GM23248 (cell line): ENCODE data around the gene ZNF554. TPM values are rescaled to one million over a fixed set of nuclear protein-coding genes. Genes with fewer than 3 reads are reported as not detected.
A peak's percentile ranks its signal among the peaks of the same experiment; 100 is the strongest.
"Not testable (repeated sequence)": the region's sequence is repeated elsewhere in the genome, so short reads cannot be mapped to it uniquely, and the experiment has no call there.

Experiments used
- DNase-seq: peaks from one replicate; pipeline ENCODE4 v3.0.0-alpha.2; 2015
- H2AFZ ChIP-seq: fragments of 200-600 bp; sonication (generic); 2 replicates; pipeline ENCODE4 v1.6.1; 2016; ENCODE audit warnings: antibody characterized with exemption
- H3F3A ChIP-seq: fragments of 200-600 bp; sonication (generic); 2 replicates; pipeline ENCODE4 v1.6.1; 2016; ENCODE audit warnings: mild to moderate bottlenecking, antibody characterized with exemption, mixed run types; ENCODE audit not compliant: insufficient read depth
- H3K27ac ChIP-seq: fragments of 200-600 bp; sonication (generic); 2 replicates; pipeline ENCODE4 v1.5.1; 2016; ENCODE audit warnings: mild to moderate bottlenecking
- H3K27me3 ChIP-seq: fragments of 200-600 bp; sonication (generic); replicated peaks from 2 replicates; pipeline ENCODE4 v1.6.1; 2016; ENCODE audit warnings: mild to moderate bottlenecking; ENCODE audit not compliant: insufficient read depth
- H3K36me3 ChIP-seq: fragments of 200-600 bp; sonication (generic); 2 replicates; pipeline ENCODE4 v1.6.1; 2016; ENCODE audit warnings: low read depth, mild to moderate bottlenecking
- H3K4me1 ChIP-seq: fragments of 200-600 bp; sonication (generic); 2 replicates; pipeline ENCODE4 v1.6.1; 2016; ENCODE audit warnings: mild to moderate bottlenecking; ENCODE audit not compliant: insufficient read depth
- H3K4me2 ChIP-seq: fragments of 200-600 bp; sonication (generic); one replicate; pipeline ENCODE4 v1.6.1; 2016; ENCODE audit warnings: mild to moderate bottlenecking; ENCODE audit not compliant: unreplicated experiment
- H3K4me3 ChIP-seq: fragments of 200-600 bp; sonication (generic); 2 replicates; pipeline ENCODE4 v1.5.1; 2016; ENCODE audit warnings: mild to moderate bottlenecking
- H3K79me2 ChIP-seq: fragments of 200-600 bp; sonication (generic); 2 replicates; pipeline ENCODE4 v1.6.1; 2016; ENCODE audit warnings: mild to moderate bottlenecking; ENCODE audit not compliant: insufficient read depth
- H3K9ac ChIP-seq: fragments of 200-600 bp; sonication (generic); 2 replicates; pipeline ENCODE4 v1.6.1; 2016; ENCODE audit warnings: mild to moderate bottlenecking
- H3K9me2 ChIP-seq: fragments of 200-600 bp; sonication (generic); 2 replicates; pipeline ENCODE4 v1.6.1; 2016; ENCODE audit warnings: mixed run types, mild to moderate bottlenecking, moderate library complexity; ENCODE audit not compliant: insufficient read depth
- H3K9me3 ChIP-seq: fragments of 200-600 bp; sonication (generic); one replicate; pipeline ENCODE4 v1.6.1; 2017; ENCODE audit warnings: low read depth
- H4K20me1 ChIP-seq: fragments of 200-600 bp; sonication (generic); 2 replicates; pipeline ENCODE4 v1.6.0; 2016; ENCODE audit not compliant: insufficient read depth
- EZH2 ChIP-seq: fragments of 200-600 bp; sonication (generic); IDR thresholded peaks from 2 replicates; pipeline ENCODE4 v1.6.1; 2018; ENCODE audit warnings: antibody characterized with exemption, mild to moderate bottlenecking; ENCODE audit not compliant: insufficient read depth, poor library complexity, severe bottlenecking
- EZH2phosphoT487 ChIP-seq: fragments of 200-600 bp; sonication (generic); IDR thresholded peaks from 2 replicates; pipeline ENCODE4 v1.6.1; 2018; ENCODE audit warnings: antibody characterized with exemption, moderate library complexity, mild to moderate bottlenecking, low read depth; ENCODE audit not compliant: insufficient read depth
- WGBS, 2 experiments: methylation state at CpG; one replicate each; pipeline ENCODE4 v1.1.6; 2015 to 2017; ENCODE audit warnings: low lambda C conversion rate in 2 of 2, low coverage in 1 of 2; ENCODE audit errors: missing lambda C conversion rate in 2 of 2; 5-methylcytosine and 5-hydroxymethylcytosine counted together
- in situ Hi-C: fragments of 300-500 bp; cut with MboI; formaldehyde crosslinking; loops from 2 replicates; pipeline ENCODE4 v1.15.0; 2020
- polyA plus RNA-seq: library from polyadenylated mRNA; unstranded; fragments of >200 nt; fragmentation: Nextera tagmentation; extraction: Ambion mirVana; gene quantifications from 2 replicates; pipeline ENCODE4 v1.2.1, GENCODE V29; 2016
- total RNA-seq: library from RNA; depleted of rRNA; stranded (reverse); fragments of >200 nt; shearing (Covaris generic); gene quantifications from 2 replicates; pipeline ENCODE4 v1.2.3, GENCODE V29; 2014

Gene ZNF554
- total and polyA plus RNA-seq, 2 experiments from 2014 or later = 1.4 to 2.9 TPM

DNA sequence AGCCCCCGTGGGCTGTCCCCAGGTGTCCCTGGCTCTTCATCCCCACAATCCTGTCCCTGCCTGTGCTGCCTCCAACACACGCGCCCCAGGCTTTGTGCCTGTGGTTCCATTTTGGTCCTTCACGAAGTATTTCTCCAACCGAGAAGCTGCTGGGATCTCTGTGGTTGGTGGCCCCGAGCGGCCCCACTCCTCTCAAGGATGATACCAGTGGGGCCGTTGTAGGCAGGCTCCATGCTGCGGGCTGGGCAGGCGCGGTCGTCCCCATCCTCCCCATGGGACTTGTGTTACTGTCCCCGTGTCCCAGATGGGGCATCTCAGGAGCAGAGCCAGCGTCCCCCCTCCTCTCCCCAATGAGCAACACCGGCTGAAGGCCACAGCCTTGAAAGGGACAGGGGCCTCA is 3.7 kb upstream of the ZNF554 start:
- Histone ChIP-seq H3K27me3 (no peaks in the 10 kb centered on the region), H4K20me1 (no peaks in the 10 kb centered on the region), H3K4me3 (no peak overlapping the region), H2AFZ (no peak overlapping the region), H3K9ac (no peak overlapping the region), H3K9me2 (no peaks in the 10 kb centered on the region), H3K36me3 (no peaks in the 10 kb centered on the region), H3K79me2 (no peaks in the 10 kb centered on the region), H3K27ac (no peak overlapping the region), H3K9me3 (no peaks in the 10 kb centered on the region), H3K4me1 (no peaks in the 10 kb centered on the region), H3K4me2 (no peak overlapping the region), H3F3A (no peaks in the 10 kb centered on the region)
- TF ChIP-seq EZH2 = no peak
- TF ChIP-seq EZH2phosphoT487 = no peak
- WGBS, 2 experiments = 80% methylated on average over 15 of the region's 15 CpGs
- DNase-seq = no peak
- in situ Hi-C loops = no loop called here

DNA sequence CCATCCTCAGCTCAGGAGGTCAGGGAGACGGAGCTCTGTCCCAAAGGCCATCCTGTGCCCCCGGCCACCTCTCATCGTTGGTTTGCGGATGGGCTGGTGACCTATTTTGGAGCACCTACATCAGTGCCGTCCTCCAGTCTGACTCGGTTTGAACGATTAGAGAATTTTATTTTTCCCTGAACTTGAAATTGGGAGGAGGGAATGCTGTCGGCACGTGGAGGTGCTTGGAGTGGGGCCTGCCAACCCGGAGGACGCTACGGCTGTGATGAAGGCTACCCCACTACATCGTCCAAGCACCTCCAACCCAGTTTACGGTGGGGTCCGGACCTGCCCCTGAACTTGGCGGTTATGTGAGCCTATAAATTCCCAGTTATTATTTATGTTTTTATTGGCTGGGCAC is 3.0 kb upstream of the ZNF554 start:
- no peaks in the 10 kb centered on the region for H3K4me1 ChIP-seq
- no peak overlapping the region for H3K4me3 ChIP-seq
- TF ChIP-seq EZH2phosphoT487 = no peak
- H3K9me2 ChIP-seq = no peaks in the 10 kb centered on the region
- no peaks in the 10 kb centered on the region for H3K9me3 ChIP-seq
- WGBS, 2 experiments = 79 to 80% methylated on average over 16 of the region's 16 CpGs
- H2AFZ ChIP-seq = no peak overlapping the region
- DNase-seq = no peak
- H3K36me3 ChIP-seq = no peaks in the 10 kb centered on the region
- in situ Hi-C loops = no loop called here
- no peaks in the 10 kb centered on the region for H3K79me2 ChIP-seq
- H3K4me2 ChIP-seq = no peak overlapping the region
- H3K27ac ChIP-seq = no peak overlapping the region
- no peaks in the 10 kb centered on the region for H3F3A ChIP-seq
- H3K27me3 ChIP-seq = no peaks in the 10 kb centered on the region
- H3K9ac ChIP-seq = no peak overlapping the region
- no peaks in the 10 kb centered on the region for H4K20me1 ChIP-seq

DNA sequence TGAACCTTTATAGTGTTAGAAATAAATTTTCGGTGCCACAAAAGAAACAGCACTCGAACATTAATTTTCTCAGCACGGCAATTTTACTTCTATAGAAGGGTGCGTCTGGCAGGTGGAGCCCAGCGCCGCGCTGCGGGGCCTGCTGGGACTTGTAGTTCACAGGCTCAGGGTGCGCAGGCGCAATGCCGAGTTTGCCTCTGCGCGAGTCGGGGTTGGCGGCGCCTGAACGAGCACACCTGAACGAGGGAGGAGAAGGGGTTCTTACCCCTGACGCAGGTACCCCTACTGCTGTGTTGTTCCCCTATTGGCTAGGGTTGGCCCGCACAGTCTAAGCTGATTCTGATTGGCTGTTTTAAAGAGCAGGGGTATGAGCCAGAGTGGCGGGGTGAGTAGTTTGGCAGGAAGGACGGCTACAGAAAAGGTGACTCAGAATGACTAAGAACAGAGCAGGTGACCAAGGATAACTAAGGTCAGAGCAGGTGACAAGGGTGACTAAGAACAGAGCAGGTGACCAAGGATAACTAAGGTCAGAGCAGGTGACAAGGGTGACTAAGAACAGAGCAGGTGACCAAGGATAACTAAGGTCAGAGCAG is 2.3 kb upstream of the ZNF554 start:
- H3K4me2 ChIP-seq, H3F3A ChIP-seq, H3K27ac ChIP-seq, H3K27me3 ChIP-seq, H3K9me3 ChIP-seq, H3K9me2 ChIP-seq, H3K4me1 ChIP-seq, H4K20me1 ChIP-seq, H3K36me3 ChIP-seq, H3K4me3 ChIP-seq, H3K79me2 ChIP-seq, in situ Hi-C loops, H2AFZ ChIP-seq, H3K9ac ChIP-seq: not testable (repeated sequence)
- 59 to 62% methylated on average over 22 of the region's 22 CpGs for WGBS, 2 experiments
- peak; percentile 42 for DNase-seq

DNA sequence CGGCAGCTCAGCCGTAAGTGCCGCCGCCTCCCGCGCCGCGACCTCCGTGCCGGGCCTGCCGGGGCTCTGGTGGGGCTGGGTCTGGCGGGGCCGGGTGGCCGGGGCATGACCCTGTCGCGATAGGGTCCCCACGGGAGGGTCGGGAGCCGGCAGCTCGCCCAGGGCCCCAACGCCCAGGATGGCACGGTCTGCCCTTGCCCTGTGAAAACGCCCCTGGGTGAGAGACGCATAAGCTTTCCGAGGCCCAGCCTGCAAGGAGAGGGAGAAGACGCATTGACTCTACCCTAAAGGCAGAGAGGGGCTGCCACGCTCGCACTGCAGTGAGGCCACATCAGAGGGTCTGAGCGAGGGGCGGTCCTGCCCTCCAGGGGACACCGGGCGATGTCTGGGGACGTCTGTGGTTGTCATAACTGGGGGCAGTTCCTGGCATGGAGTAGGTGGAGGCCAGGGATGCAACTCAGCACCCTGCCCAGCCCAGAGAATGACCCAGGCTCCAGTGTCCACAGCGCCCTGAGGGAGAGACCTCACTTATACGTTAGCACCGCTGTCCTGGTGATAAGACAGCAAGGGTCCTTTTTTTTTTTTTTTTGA is 539 bp downstream of the ZNF554 start:
- in situ Hi-C loops = no loop called here
- peak overlapping the region; percentile 79 for H2AFZ ChIP-seq
- 3 to 7% methylated on average over 13 to 36 of the region's 36 CpGs for WGBS, 2 experiments

DNA sequence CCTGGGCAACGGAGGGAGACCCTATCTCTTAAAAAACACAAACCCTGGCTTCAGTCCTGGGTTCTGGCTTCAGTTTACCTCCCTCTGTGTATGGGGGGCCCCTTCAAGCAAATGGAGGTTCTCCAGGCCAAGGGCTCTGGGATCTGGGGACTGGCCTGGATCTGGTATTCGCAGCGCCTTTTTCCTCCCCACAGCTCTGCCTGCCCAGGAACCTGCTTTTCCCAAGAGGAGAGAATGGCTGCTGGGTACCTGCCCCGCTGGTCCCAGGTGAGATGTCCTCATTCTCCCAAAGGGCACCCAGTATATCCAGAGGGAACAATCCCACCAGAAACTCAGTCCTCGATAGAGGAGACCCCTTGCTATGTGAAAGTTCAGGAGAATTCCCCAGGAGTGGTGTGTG is 3.2 kb downstream of the ZNF554 start:
- 82 to 85% methylated on average over 5 of the region's 5 CpGs for WGBS, 2 experiments

More for the DNA sequence above, 539 bp downstream of the ZNF554 start:
- H3K9me2 ChIP-seq = no peaks in the 10 kb centered on the region
- no peak for TF ChIP-seq EZH2phosphoT487
- no peak for TF ChIP-seq EZH2
- peak overlapping the region; percentile 77 for H3K4me3 ChIP-seq
- peak; percentile 43 for DNase-seq
- no peaks in the 10 kb centered on the region for H3K36me3 ChIP-seq
- no peaks in the 10 kb centered on the region for H3K27me3 ChIP-seq
- no peaks in the 10 kb centered on the region for H3K9me3 ChIP-seq
- peak overlapping the region; percentile 94 for H3K4me2 ChIP-seq
- H3K27ac ChIP-seq = no peak overlapping the region
- no peaks in the 10 kb centered on the region for H3K79me2 ChIP-seq
- H3F3A ChIP-seq = no peaks in the 10 kb centered on the region
- H3K4me1 ChIP-seq = no peaks in the 10 kb centered on the region
- H3K9ac ChIP-seq = peak overlapping the region; percentile 78
- no peaks in the 10 kb centered on the region for H4K20me1 ChIP-seq

More for the DNA sequence above, 3.2 kb downstream of the ZNF554 start:
- Histone ChIP-seq H3K9me2 (no peaks in the 10 kb centered on the region), H3K36me3 (peaks cover 3% of the 10 kb centered on the region; the same call in 1 of the 2 replicates), H3K27me3 (no peaks in the 10 kb centered on the region), H3K9me3 (no peaks in the 10 kb centered on the region), H3K4me2 (no peak overlapping the region), H3K79me2 (no peaks in the 10 kb centered on the region), H3K4me3 (no peak overlapping the region), H4K20me1 (no peaks in the 10 kb centered on the region), H3K27ac (no peak overlapping the region), H2AFZ (no peak overlapping the region), H3K9ac (no peak overlapping the region), H3F3A (no peaks in the 10 kb centered on the region), H3K4me1 (no peaks in the 10 kb centered on the region)
- no peak for TF ChIP-seq EZH2phosphoT487
- no peak for TF ChIP-seq EZH2
- in situ Hi-C loops = no loop called here
- no peak for DNase-seq
